Cerebellar cortex (tissue), 1 donor: ENCODE data around the gene PCAT7.
A peak's percentile ranks its signal among the peaks of the same experiment; 100 is the strongest.
"Not testable (repeated sequence)": the region's sequence is repeated elsewhere in the genome, so short reads cannot be mapped to it uniquely, and the experiment has no call there.

ENCODE experiments used
- DNase-seq: peaks from one replicate; pipeline ENCODE4 v3.0.0-alpha.2; 2015; ENCODE audit warnings: low spot score

PCAT7 gene

DNA sequence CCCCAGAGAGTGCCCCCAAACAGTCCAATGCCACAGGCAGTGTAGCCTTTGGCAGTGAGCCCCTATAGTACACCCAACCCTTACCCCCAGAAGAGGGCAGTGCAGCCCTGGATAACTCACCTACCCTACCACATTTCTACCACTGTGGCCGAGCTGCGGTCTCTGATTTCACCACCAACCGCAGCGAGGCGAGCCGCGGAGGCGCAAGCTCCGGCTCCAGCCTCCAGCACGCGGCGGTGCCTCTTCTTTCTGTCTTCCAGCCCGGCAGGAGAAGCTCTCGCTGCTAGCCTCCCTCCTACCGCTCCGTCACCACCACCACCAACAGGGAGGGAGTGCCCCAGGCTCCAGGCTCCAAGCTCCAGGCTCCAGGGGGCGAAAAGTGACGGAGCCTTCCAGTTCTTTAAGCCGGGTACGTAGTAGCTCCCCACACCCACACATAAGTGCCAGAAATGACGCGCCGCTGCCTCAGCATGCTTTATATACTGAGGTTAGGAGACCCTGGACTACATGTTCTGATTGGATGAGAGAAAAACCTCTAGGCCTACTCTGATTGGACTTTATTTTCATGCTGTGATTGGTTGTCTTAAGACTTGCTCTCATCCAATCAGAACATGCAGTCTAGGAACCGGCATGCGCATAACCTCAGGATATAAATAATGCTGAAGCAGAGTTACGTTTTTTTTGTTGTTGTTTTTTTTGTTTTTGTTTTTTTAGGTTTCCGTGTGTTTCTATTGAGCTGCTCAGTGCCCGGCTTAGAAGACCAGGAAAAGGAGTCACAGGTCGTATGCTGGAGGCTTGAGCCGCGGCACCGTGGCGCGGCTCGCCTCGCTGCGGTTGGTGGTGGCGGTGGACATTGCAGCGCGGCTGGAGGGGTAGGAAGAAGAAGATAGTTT, at the start of gene PCAT7:
Gene PCAT7, plus strand, starts transcription at position 645 of the 893 bp plus-strand sequence.
- DNase-seq: peak; percentile 60

DNA sequence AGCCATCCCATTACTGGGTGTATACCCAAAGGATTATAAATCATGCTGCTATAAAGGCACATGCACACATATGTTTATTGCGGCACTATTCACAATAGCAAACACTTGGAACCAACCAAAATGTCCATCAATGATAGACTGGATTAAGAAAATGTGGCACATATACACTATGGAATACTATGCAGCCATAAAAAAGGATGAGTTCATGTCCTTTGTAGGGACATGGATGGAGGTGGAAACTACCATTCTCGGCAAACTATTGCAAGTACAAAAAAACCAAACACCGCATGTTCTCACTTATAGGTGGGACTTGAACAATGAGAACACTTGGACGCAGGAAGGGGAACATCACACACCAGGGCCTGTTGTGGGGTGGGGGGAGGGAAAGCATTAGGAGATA, 48.5 kb upstream of the PCAT7 start:
- not testable (repeated sequence) for DNase-seq

DNA sequence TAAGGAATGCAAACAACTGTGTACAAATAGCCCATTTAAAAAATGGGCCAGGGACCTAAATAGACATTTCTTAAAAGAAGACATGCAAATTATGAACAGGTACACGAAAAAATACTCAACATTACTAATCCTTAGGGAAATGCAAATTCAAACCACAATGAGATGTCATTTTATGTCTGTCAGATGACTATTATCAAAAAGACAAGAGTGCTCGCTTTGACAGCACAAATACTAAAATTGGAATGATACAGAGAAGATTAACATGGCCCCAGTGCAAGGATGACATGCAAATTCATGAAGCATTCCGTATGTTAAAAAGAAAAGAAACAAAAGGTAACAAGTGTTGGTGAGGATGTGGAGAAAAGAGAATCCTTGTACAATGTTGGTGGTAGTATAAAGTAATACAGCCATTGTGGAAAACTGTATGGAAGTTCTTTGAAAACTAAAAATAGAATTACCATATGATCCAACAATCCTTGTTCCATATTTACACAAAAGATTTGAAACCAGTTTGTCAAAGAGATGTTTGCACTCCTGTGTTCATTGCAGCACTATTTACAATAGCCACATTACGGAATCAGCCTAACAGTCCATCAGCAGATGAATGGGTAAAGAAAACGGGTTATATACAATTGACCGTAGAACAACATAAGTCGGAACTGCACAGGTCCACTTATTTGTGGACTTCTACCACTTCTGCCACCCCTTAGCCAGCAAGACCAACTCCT, 47.2 kb upstream of the PCAT7 start:
- no peak for DNase-seq

DNA sequence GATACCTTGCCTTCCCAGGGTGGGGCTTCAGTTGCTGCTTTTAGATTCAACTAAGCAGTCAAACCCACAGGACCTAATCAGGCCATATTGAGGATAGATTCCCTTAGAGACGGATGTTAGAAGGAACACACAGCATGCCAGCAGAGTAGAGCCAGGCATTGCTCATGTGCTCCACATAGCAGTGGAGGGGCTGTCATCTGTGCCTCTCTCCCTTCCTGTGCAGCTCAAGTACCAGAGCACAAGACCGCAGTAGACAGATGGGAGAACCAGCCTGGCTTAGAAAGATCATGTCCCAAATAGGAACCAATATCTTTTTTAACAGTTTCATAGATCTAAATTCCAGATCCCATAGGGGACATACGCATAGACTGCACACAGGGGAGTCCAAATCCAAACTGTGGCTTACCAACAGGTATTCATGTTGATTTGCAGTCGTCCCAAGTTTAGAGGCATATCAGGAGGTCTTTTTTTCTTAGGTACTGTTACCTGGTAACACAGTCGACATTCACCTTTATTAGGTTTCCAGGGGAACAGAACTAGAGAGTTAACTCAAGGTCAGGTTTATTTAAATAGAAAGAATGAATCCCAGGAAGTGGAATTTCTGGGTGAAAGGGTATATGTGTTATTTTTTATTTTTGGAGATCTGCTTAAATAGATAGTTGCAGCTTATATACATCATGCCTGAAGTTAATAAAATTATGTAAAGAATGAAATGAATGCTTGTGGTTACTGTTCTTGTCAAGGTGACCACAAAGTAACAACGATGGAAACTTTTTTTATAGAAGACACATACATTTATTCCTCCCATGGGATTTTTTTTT, 43.5 kb upstream of the PCAT7 start:
- no peak for DNase-seq

DNA sequence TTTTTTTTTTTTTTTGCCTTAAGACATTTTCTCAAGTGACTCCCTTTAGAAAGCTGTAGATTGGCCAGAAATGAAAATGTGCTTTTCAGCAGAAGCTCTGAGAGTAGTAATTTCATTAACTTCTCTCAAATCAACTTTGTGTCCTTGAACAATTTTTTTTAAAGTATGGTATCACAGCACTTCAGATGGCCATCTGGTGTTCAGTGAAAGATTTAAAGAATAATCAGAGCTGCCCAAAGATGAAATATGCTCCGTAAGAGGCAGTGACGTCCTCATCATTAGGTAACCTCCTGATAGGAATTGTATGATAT, 43.0 kb upstream of the PCAT7 start:
- no peak for DNase-seq

DNA sequence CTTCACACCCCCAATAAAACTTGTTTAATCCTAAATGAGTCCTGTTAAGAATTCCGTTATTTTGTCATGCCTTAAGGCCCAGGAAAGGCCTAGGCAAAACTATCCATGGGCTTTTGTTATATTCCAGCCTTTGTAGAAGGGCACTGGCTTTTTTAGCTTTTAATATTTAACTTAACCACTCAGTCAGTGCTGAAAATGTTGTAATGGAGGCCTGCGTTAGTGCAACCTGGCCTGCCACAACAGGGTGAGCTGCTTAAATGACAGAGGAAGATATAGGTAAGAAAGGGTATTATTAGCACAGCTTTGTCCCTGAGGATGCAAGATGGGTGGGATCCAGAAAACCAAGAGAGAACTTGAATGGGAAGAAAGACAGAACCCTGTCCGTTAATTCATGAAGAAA, 40.2 kb upstream of the PCAT7 start:
- no peak for DNase-seq

DNA sequence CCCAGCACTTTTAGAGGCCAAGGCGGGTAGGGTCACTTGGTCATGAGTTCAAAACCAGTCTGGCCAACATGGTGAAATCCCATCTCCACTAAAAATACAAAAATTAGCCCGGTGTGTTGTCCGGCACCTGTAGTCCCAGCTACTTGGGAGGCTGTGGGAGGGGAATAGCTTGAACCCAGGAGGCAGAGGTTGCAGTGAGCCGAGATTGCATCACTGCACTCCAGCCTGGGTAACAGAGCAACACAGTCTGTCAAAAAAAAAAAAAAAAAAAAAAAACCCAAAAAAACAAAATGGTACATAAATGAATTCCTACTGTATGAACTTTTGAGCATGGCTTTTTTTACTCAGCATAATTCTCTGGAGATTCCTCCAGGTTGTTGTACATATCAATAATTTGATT, 37.6 kb upstream of the PCAT7 start:
- no peak for DNase-seq

DNA sequence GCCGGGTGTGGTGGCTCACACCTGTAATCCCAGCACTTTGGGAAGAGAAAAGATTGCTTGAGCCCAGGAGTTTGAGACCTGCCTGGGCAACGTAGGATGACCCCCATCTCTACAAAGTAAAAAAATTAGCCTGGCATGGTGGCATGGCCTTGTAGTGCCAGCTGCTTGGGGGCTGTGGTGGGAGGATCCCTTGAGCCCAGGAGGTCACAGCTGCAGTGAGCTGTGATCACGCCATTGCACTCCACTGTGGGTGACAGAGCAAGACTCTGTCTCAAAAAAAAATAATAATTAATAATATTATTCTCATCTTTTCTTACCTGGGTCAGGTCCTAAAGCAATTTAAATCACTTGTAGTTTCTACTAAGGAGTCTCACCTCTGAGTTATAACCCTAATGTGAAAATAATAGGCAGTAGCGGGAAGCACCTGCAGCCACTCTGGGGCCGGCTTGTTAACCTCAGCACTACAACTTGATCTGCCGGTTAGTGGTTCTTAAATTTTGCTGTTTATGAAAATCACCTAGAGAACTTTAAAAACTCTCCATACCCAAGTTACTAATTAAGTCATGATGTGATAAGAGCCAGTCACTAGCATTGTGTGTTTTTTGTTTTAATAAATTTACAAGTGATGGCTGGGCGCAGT, 29.4 kb upstream of the PCAT7 start:
- no peak for DNase-seq

DNA sequence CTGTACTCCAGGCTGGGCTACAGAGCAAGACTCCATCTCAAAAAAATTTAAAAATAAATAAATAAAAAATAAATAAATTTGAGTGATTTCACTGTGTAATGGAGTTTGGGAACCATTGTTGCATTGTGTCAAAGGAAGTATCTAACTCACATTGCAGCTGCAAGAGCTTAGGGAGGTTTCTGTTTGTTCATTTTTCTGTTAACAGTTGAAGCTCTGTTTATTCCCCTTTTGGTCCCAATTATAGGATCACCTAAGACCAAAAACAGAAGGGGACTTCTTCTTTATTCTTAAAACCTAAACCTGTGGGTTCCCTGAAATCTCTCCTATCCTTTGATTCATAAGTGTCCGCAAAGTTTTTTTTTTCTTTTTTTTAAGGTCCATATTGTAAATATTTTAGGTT, 28.6 kb upstream of the PCAT7 start:
- no peak for DNase-seq

DNA sequence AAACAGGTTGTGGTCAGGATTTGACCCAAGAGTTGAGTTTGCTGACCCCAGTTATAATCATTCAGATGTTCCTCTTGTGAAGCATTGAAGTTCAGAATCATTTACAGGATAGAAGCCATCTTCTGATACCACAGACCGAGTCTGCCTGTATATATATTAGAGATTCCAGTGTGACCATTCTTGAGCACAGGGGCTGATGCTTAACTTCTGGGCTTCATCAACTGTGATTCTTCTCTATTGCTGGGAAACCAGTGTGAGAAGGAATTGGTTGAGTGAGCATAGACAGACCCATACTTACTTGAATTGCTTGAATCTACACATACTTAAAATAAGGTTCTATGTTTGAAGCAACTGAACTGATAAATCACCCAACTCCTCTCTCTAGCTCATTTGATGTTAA, 27.9 kb upstream of the PCAT7 start:
- no peak for DNase-seq

DNA sequence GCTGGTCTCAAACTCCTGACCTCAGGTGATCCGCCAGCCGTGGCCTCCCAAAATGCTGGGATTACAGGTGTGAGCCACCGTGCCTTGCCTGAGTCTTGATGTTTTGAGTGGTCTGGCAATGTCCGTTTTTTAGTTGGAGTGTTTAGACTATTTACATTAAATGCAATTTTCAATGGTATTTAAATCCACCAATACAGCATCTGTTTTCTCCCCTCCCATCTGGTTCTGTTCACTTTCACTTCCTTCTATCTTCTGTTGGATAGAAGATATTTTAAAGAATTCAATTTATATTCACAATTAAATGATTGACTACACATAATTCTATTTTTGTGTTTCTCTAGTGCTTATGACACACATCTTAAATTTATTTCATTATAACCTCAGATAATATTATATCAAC, 26.0 kb upstream of the PCAT7 start:
- no peak for DNase-seq

DNA sequence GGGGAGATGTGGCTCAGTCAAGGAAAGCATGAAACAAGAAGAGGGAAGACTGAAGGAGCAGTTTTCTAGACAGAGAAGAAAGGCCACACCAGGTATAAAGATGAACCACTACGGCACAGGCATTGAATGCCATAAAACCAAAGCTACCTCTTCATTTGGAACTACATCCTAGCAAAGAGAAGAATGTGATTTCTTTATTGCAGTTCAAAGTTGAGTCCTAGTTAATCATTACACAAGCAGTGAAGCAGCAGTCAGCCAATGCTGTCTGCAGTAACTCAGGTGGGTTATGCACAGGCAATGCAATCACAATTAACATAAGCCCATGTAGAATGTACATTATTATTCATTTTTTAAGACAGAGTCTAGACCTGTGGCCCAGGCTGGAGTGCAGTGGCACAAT, 21.7 kb upstream of the PCAT7 start:
- DNase-seq: no peak

DNA sequence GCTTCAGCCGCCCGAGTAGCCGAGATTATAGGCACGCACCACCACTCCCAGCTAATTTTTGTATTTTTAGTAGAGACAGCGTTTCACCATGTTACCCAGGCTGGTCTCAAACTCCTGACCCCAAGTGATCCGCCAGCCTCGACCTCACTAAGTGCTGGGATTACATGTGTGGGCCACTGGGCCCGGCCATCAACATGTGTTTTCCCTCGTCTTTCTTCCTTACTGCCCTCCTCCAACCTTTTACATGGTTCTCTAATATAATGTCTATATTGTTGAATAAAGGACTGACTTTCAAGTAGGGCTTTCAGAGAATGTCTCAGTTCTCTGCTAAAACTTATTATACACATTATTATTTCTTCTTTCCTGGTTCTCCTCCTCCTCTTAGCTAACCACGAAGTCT, 21.3 kb upstream of the PCAT7 start:
- no peak for DNase-seq

DNA sequence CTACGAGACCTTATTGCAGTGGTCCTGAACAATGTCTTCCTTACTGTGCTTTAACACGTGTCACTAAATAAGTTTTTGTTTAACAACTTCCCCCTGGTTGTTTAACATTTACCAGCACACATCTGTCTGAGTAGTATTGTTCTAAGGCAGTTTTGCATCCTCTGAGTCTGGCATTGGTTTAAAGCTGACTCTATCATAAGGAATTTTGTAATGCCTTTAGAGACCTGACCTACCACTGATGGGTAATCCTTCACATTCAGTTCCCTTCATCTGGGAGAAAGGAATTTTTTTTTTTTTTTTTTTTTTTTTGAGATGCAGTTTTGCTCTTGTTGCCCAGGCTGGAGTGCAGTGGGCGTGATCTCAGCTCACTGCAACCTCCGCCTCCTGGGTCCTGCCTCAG, 20.0 kb upstream of the PCAT7 start:
- no peak for DNase-seq

DNA sequence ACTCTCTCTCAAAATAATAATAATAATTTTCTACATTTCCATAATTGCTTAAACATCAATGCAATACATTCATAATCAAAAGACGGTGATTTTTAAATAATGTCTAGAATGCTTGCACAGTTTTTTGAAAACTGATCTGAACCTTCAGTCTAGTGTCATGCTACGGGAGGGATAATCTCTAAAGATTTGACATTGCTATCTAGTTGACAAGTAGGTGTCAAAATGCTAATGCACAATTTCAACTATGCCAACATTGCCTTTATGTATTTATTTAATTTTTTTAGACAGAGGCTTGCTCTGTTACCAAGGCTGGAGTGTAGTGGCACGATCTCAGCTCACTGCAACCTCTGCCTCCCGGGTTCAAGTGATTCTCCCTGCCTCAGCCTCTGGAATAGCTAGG, 16.0 kb upstream of the PCAT7 start:
- no peak for DNase-seq

DNA sequence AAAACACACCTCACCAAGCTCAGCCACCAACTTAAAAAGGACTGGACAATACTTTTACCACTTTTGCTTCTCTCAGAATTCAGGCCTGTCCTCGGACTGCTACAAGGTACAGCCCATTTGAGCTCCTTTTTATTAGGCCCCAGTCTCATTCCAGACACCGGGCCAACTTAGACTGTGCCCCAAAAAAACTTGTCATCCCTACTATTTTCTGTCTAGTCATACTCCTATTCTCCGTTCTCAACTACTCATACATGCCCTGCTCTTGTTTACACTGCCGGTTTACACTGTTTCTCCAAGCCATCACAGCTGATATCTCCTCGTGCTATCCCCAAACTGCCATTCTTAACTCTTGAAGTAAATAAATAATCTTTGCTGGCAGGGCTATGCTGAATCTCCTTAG, 10.5 kb upstream of the PCAT7 start:
- DNase-seq: not testable (repeated sequence)

DNA sequence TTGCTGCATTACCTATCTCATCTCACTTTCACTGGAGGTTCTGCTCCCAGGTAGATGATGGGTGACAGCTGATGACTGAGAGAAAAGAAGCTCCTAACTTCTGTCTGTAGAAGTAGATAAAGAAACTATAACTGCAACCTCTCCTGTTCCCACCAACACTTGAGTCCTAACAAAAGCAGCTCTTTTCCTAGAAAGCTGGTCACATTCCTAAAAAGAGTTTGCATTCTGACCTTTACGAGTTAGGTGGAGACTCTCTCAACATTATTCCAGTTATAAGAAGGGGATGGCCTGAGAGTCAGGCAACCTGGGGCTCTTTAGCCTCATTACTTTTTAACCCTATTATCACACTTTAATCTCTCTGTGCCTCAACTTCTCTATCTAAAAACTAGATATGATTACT, 8.9 kb upstream of the PCAT7 start:
- DNase-seq: no peak

DNA sequence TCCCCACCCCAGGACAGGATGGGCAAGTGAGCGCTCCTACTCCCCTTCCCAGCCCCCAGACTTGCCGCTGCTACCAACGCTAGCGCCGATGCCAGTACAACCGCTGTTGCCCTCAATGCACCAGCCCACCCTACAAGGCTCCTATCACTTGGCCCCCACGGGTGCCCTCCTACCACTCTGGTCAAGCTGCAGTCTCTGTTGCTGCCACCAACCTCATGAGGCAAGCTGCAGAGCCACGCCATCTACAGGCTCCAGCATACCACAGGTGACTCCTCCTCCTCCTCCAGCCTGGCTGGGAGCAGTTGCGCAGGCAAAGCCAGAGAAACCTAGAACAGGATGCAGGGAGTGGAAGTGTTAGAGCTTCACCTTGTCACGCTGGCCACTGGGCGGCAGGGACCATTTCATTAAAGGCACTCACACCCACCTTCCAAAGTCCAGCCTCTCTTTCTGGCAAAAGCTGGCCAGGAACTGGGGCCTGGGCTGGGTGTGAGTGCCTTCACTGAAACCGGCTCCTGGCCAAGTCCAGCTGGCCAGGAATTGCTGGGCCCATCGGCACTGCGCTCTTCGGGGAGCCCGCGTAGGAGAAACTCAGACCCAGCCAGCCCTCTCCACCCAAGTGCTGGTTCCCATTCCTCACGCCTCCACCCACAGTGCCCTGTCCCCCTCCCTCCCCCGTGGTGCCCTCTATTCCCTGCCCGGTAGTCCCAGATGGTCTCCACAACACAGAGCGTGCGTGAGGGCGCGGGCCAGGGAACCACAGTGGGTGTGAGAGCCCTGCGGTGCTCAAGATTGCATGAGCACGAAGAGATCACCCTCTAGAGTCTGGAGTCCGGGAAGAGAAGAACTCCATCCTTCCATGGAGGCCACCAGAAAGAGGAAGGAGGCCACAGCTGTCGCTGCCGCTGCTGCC, 1.6 kb upstream of the PCAT7 start:
- peak; percentile 19 for DNase-seq

DNA sequence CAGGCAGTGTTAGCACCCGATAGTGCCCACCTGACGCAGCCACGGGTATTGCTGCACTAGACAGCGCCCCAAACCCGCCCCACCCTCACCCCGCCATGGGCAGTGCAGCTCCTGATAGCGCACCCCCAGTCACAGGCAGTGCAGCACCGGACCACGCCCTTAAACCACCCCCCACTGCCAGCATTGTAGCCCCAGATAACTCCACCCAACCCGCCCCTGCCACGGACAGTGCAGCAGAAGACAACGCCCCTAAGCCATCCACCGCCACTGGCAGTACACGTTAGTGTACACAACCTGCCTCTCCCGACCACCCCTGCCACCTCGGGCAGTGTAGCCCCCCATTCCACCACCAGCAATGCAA, 825 bp upstream of the PCAT7 start:
- DNase-seq: no peak

DNA sequence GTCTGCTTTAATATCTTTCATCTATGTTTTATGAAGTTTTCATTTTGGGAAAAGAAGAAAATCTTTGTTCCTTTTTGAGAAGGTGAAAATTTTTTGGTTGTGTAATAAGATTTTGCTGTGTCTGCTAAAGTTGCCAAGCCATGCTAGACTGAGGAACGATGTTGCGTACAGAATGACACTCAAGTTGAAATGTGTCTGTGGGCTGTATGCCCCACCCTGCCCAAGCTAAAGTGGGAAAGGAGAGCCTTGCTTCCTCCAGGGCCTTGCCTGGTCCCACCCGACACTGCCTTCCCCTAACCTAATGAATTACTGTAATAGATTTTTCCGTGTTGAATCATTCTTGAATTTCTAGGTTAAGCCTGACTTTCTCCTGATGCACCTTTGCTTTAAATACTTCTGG, 2.5 kb downstream of the PCAT7 start:
- DNase-seq: no peak

DNA sequence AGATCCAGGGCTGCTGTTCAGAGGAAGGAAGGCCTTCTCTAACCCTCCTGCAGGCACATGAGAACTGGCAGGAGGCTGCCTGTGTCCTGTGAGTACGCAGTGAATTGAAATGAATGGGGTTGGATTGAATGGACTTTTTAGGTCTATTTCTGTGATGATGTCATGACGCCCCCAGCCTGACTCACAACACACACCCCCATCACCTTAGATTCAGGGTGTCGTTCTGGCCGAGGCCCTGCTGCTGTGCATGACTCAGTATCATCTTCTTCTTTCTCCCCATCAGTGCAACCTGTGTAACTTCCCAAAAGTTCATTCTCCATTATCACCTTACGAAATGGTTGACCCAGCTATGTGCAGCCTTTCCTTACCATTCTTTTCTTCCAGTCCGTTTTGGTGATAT, 5.4 kb downstream of the PCAT7 start:
- DNase-seq: no peak
